Glutamatergic neuron (in vitro differentiated cells): ENCODE results near the gene NDUFS7. TPM values are rescaled to one million over a fixed set of nuclear protein-coding genes. Genes with fewer than 3 reads are reported as not detected.

ENCODE experiments used
- DNase-seq: peaks from one replicate; pipeline ENCODE4 v3.0.0; 2022
- H3K27ac Mint-ChIP-seq: one replicate; pipeline ENCODE4 v1.8.0; 2020; ENCODE audit warnings: mild to moderate bottlenecking, mixed read lengths, inconsistent platforms; ENCODE audit not compliant: unreplicated experiment
- H3K27me3 Mint-ChIP-seq: one replicate; pipeline ENCODE4 v1.8.0; 2020; ENCODE audit warnings: mild to moderate bottlenecking, moderate library complexity, mixed read lengths, inconsistent platforms; ENCODE audit not compliant: unreplicated experiment
- H3K36me3 Mint-ChIP-seq: one replicate; pipeline ENCODE4 v1.8.0; 2020; ENCODE audit warnings: mild to moderate bottlenecking, mixed read lengths, inconsistent platforms; ENCODE audit not compliant: unreplicated experiment
- H3K4me1 Mint-ChIP-seq: one replicate; pipeline ENCODE4 v1.8.0; 2020; ENCODE audit warnings: mild to moderate bottlenecking, low read depth, mixed read lengths, inconsistent platforms; ENCODE audit not compliant: unreplicated experiment
- H3K4me3 Mint-ChIP-seq: one replicate; pipeline ENCODE4 v1.8.0; 2020; ENCODE audit warnings: mild to moderate bottlenecking, mixed read lengths, inconsistent platforms; ENCODE audit not compliant: unreplicated experiment
- H3K9me3 Mint-ChIP-seq: one replicate; pipeline ENCODE4 v1.8.0; 2020; ENCODE audit warnings: mild to moderate bottlenecking, moderate library complexity, mixed read lengths, inconsistent platforms; ENCODE audit not compliant: unreplicated experiment
- CTCF ChIP-seq: fragments of 200-600 bp; sonication (generic); IDR thresholded peaks from one replicate; pipeline ENCODE4 v1.5.0; 2021; ENCODE audit not compliant: partially characterized antibody, unreplicated experiment
- total RNA-seq: library from RNA; stranded (reverse); fragmentation: NEBNext Ultra II Directional; extraction: Animal tissue kit (Norgen Biotek cat#: 25700); gene quantifications from one replicate; pipeline ENCODE4 v1.2.1, GENCODE V29; 2021; ENCODE audit not compliant: unreplicated experiment

The NDUFS7 gene
- total RNA-seq, 1 donor from 2014 or later: 123 TPM

DNA sequence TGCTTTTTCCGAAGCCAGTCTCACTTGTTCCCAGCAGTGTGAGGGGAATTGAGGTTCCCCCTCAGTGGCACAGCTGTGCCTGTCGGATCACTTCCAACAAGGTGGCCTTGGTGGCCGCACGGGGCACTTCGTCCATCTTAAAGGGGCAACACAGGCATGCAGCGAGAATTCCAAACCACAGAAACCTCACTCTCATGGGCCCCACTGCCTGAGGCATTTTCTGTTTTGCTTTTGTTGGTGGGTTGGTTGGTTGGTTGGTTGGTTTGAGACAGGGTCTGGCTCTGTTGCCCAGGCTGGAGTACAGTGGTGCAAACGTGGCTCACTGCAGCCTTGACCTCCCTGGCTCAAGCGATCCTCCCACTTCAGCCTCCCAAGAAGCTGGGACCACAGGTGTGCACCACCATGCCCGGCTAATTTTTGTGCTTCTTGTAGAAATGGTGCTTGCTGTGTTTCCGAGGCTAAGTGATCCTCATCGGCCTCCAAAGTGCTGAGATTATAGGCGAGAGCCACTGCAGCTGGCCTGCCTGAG, 3.7 kb upstream of the NDUFS7 start:
- Mint-ChIP-seq H3K4me3 (no peak overlapping the region), H3K9me3 (peaks cover 21% of the 10 kb centered on the region), H3K4me1 (peaks cover 6% of the 10 kb centered on the region), H3K36me3 (peaks cover 8% of the 10 kb centered on the region), H3K27me3 (peaks cover 28% of the 10 kb centered on the region), H3K27ac (peak overlapping the region; percentile 43)
- DNase-seq: no peak
- no peak for TF ChIP-seq CTCF

- H3K9me3 Mint-ChIP-seq: peaks cover 16% of the 10 kb centered on the region
- no peak overlapping the region for H3K27ac Mint-ChIP-seq
- peaks cover 22% of the 10 kb centered on the region for H3K27me3 Mint-ChIP-seq
- no peak for DNase-seq
- no peak for TF ChIP-seq CTCF
- H3K4me1 Mint-ChIP-seq: peaks cover 6% of the 10 kb centered on the region
- H3K4me3 Mint-ChIP-seq: no peak overlapping the region
- peaks cover 8% of the 10 kb centered on the region for H3K36me3 Mint-ChIP-seq
Observed at GRCh38 chr19:1382250-1382649, 1.5 kb upstream of the NDUFS7 start.

GRCh38 chr19:1383017-1383311, 743 bp upstream of the NDUFS7 start:
- H3K27ac Mint-ChIP-seq: peak overlapping the region; percentile 98
- peaks cover 22% of the 10 kb centered on the region for H3K27me3 Mint-ChIP-seq
- peaks cover 8% of the 10 kb centered on the region for H3K36me3 Mint-ChIP-seq

GRCh38 chr19:1384085-1384462, 367 bp downstream of the NDUFS7 start:
- H3K27ac Mint-ChIP-seq: peak overlapping the region; percentile 10
- peaks cover 19% of the 10 kb centered on the region for H3K9me3 Mint-ChIP-seq
- H3K4me1 Mint-ChIP-seq: peaks cover 6% of the 10 kb centered on the region
- DNase-seq: no peak
- peak overlapping the region; percentile 84 for H3K4me3 Mint-ChIP-seq
- no peak for TF ChIP-seq CTCF
- peaks cover 22% of the 10 kb centered on the region for H3K27me3 Mint-ChIP-seq
- H3K36me3 Mint-ChIP-seq: peaks cover 8% of the 10 kb centered on the region

More at GRCh38 chr19:1383017-1383311, 743 bp upstream of the NDUFS7 start:
- DNase-seq: no peak
- H3K4me1 Mint-ChIP-seq: peaks cover 6% of the 10 kb centered on the region
- peak overlapping the region; percentile 91 for H3K4me3 Mint-ChIP-seq
- TF ChIP-seq CTCF: no peak
- peaks cover 16% of the 10 kb centered on the region for H3K9me3 Mint-ChIP-seq

DNA sequence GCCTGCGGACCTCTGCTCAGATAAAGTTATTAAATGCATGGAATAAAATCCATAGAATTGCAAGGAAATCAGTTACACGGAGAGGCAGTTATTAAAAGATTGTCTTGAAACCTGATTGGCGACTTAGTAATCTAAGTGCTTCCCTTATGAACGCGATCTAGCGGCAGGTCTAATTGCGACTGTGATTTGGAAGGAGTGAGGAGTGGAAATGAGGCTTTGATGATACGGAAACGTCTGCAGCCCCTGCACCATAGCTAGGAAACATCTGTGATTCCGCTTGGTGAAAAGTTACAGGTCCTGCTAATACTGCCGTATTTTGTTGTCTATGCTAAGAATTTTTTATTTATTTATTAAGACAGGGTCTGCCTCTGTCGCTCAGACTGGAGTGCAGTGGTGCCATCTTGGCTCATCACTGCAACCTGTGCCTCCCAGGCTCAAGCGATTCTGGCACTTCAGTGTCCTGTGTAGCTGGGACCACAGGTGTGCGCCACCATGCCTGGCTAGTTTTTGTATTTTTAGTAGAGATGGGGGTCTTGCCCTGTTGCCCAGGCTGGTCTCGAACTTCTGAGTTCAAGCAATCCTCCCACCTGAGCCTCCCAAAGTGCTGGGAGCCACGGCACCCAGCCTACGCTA, 887 bp downstream of the NDUFS7 start:
- no peak for TF ChIP-seq CTCF
- Mint-ChIP-seq H3K4me1 (peaks cover 6% of the 10 kb centered on the region), H3K27ac (peak overlapping the region; percentile 10), H3K27me3 (peaks cover 23% of the 10 kb centered on the region), H3K4me3 (peak overlapping the region; percentile 84), H3K36me3 (peaks cover 8% of the 10 kb centered on the region), H3K9me3 (peaks cover 20% of the 10 kb centered on the region)
- no peak for DNase-seq
